ENCODE measurements around the gene ACVRL1. TPM values are rescaled to one million over a fixed set of nuclear protein-coding genes. Genes with fewer than 3 reads are reported as not detected.
A peak's percentile ranks its signal among the peaks of the same experiment; 100 is the strongest.

The ACVRL1 gene
- total and polyA plus RNA-seq, 9 of the 15 experiments (the other 6 are each of a cell fraction or from before 2014, with no cell fraction given): 0.07 to 1.4 (median 0.30) TPM

DNA sequence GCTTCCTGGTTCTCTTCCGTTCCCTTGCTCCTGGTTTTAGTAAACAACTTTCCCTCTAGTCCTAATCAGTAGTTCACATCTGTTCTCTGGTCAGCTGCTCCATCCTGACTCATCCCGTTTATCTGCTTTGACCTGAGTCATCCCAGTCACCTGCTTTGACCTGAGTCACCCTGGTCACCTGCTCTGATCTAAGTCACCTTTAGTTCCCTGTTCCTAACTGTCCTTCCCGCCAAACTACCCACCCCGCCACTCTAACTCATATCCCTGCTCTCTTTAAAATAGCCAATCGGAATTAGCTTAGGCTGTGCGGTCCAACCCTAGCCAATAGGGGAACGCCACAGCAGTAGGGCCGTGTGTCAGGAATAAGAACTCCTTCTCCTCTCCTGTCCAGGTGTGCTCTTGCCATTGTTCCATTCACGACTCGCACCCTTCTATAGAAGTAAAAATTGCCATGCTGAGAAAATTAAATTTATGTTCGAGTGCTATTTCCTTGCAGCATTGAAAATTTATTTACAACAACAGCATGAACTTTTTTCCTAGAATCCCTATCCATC, 22.6 kb upstream of the ACVRL1 start (continued):
- TF ChIP-seq, protein P1, sequence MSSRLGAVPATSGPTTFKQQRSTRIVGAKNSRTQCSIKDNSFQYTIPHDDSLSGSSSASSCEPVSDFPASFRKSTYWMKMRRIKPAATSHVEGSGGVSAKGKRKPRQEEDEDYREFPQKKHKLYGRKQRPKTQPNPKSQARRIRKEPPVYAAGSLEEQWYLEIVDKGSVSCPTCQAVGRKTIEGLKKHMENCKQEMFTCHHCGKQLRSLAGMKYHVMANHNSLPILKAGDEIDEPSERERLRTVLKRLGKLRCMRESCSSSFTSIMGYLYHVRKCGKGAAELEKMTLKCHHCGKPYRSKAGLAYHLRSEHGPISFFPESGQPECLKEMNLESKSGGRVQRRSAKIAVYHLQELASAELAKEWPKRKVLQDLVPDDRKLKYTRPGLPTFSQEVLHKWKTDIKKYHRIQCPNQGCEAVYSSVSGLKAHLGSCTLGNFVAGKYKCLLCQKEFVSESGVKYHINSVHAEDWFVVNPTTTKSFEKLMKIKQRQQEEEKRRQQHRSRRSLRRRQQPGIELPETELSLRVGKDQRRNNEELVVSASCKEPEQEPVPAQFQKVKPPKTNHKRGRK (tag; IDR thresholded peaks at IDR 0.05): no peak
- TF ChIP-seq CHCHD3 (CRISPR knock-in tag; IDR thresholded peaks at IDR 0.05): no peak
- TF ChIP-seq, protein P2, sequence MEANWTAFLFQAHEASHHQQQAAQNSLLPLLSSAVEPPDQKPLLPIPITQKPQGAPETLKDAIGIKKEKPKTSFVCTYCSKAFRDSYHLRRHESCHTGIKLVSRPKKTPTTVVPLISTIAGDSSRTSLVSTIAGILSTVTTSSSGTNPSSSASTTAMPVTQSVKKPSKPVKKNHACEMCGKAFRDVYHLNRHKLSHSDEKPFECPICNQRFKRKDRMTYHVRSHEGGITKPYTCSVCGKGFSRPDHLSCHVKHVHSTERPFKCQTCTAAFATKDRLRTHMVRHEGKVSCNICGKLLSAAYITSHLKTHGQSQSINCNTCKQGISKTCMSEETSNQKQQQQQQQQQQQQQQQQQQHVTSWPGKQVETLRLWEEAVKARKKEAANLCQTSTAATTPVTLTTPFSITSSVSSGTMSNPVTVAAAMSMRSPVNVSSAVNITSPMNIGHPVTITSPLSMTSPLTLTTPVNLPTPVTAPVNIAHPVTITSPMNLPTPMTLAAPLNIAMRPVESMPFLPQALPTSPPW (CRISPR knock-in tag; IDR thresholded peaks at IDR 0.05): peak; percentile 31
- TF ChIP-seq MIER1 (IDR thresholded peaks at IDR 0.05; ENCODE audit: low read depth): no peak
- TF ChIP-seq, protein P3, sequence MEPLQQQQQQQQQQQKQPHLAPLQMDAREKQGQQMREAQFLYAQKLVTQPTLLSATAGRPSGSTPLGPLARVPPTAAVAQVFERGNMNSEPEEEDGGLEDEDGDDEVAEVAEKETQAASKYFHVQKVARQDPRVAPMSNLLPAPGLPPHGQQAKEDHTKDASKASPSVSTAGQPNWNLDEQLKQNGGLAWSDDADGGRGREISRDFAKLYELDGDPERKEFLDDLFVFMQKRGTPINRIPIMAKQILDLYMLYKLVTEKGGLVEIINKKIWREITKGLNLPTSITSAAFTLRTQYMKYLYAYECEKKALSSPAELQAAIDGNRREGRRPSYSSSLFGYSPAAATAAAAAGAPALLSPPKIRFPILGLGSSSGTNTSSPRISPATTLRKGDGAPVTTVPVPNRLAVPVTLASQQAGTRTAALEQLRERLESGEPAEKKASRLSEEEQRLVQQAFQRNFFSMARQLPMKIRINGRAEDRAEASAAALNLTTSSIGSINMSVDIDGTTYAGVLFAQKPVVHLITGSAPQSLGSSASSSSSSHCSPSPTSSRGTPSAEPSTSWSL (CRISPR knock-in tag; IDR thresholded peaks at IDR 0.05; ENCODE audit: borderline replicate concordance): 0 out of 2 replicates have a peak, but pooled peaks have one; percentile 22
- 0 out of 2 replicates have a peak, but pooled peaks have one; percentile 45 for TF ChIP-seq KAT7 (CRISPR knock-in tag; IDR thresholded peaks at IDR 0.05; ENCODE audit: borderline replicate concordance)
- TF ChIP-seq KLF6 (CRISPR knock-in tag; IDR thresholded peaks at IDR 0.05; ENCODE audit: borderline replicate concordance): peak; percentile 67
- TF ChIP-seq BACH1 (tag; IDR thresholded peaks at IDR 0.05): peak; percentile 86
- peak; percentile 99 for TF ChIP-seq EP300 (IDR thresholded peaks at IDR 0.05; ENCODE audit: low read length)
- peak; percentile 64; the same call in 1 of the 2 replicates for TF ChIP-seq ZNF584 (CRISPR knock-in tag; IDR thresholded peaks at IDR 0.05; ENCODE audit: low read depth)
- TF ChIP-seq ATF7 (IDR thresholded peaks at IDR 0.05): peak; percentile 88
- peak; percentile 65 for TF ChIP-seq SMAD3 (CRISPR knock-in tag; conservative IDR thresholded peaks at IDR 0.05)
- TF ChIP-seq SP1 (CRISPR knock-in tag; IDR thresholded peaks at IDR 0.05): peak; percentile 60; the same call in 1 of the 2 replicates
- TF ChIP-seq, protein P4, sequence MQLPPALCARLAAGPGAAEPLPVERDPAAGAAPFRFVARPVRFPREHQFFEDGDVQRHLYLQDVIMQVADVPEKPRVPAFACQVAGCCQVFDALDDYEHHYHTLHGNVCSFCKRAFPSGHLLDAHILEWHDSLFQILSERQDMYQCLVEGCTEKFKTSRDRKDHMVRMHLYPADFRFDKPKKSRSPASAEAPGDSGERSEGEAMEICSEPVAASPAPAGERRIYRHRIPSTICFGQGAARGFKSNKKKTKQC (CRISPR knock-in tag; IDR thresholded peaks at IDR 0.05): no peak
- peak; percentile 68; the same call in 1 of the 2 replicates for TF ChIP-seq BCL6 (CRISPR knock-in tag; IDR thresholded peaks at IDR 0.05)
- TF ChIP-seq FOXA3 (CRISPR knock-in tag; conservative IDR thresholded peaks at IDR 0.05 in 1 of 2, IDR thresholded peaks at IDR 0.05 in 1 of 2): peak in 1 of 2 experiments; percentile 36; a peak in 1 of 4 replicates
- peak; percentile 93 for TF ChIP-seq L3MBTL2 (IDR thresholded peaks at IDR 0.05)
- TF ChIP-seq, protein P5, sequence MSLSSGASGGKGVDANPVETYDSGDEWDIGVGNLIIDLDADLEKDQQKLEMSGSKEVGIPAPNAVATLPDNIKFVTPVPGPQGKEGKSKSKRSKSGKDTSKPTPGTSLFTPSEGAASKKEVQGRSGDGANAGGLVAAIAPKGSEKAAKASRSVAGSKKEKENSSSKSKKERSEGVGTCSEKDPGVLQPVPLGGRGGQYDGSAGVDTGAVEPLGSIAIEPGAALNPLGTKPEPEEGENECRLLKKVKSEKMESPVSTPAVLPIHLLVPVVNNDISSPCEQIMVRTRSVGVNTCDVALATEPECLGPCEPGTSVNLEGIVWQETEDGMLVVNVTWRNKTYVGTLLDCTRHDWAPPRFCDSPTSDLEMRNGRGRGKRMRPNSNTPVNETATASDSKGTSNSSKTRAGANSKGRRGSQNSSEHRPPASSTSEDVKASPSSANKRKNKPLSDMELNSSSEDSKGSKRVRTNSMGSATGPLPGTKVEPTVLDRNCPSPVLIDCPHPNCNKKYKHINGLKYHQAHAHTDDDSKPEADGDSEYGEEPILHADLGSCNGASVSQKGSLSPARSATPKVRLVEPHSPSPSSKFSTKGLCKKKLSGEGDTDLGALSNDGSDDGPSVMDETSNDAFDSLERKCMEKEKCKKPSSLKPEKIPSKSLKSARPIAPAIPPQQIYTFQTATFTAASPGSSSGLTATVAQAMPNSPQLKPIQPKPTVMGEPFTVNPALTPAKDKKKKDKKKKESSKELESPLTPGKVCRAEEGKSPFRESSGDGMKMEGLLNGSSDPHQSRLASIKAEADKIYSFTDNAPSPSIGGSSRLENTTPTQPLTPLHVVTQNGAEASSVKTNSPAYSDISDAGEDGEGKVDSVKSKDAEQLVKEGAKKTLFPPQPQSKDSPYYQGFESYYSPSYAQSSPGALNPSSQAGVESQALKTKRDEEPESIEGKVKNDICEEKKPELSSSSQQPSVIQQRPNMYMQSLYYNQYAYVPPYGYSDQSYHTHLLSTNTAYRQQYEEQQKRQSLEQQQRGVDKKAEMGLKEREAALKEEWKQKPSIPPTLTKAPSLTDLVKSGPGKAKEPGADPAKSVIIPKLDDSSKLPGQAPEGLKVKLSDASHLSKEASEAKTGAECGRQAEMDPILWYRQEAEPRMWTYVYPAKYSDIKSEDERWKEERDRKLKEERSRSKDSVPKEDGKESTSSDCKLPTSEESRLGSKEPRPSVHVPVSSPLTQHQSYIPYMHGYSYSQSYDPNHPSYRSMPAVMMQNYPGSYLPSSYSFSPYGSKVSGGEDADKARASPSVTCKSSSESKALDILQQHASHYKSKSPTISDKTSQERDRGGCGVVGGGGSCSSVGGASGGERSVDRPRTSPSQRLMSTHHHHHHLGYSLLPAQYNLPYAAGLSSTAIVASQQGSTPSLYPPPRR (CRISPR knock-in tag; IDR thresholded peaks at IDR 0.05; ENCODE audit: borderline replicate concordance): no peak
